ENCODE measurements around the gene GFI1B. TPM values are rescaled to one million over a fixed set of nuclear protein-coding genes. Genes with fewer than 3 reads are reported as not detected.

GFI1B gene
- total and polyA plus RNA-seq, 2 of the 13 experiments (the other 11 are each of a cell fraction or from before 2014, with no cell fraction given): 0.15 to 0.51 TPM

GRCh38 chr9:133004999-133005760 is 26.7 kb downstream of the GFI1B start:
- Histone ChIP-seq H3K27ac (ENCODE audit: extremely low read length, insufficient read depth, low read length) (no peak overlapping the region), H3K79me2 (ENCODE audit: insufficient read depth, low read length) (no peaks in the 10 kb centered on the region), H3K36me3 (replicated peaks in 1 of 2; ENCODE audit: control insufficient read depth in 1 of 2, insufficient read depth in 2 of 2, low read length in 2 of 2) (no peaks in the 10 kb centered on the region), H3K4me3 (replicated peaks in 1 of 3; ENCODE audit: insufficient read depth in 1 of 3, low read depth in 2 of 3, low read length in 3 of 3) (no peak overlapping the region), H3K4me2 (ENCODE audit: low read depth, low read length) (no peak overlapping the region), H3K27me3 (ENCODE audit: control insufficient read depth in 1 of 2, insufficient read depth in 2 of 2, low read length in 2 of 2) (peaks cover 10 to 39% of the 10 kb centered on the region in 2 experiments; a peak in 4 of 5 replicates), H3K9me3 (ENCODE audit: low read length) (no peaks in the 10 kb centered on the region), H3K9ac (ENCODE audit: insufficient read depth, low read depth, low read length) (no peak overlapping the region), H3K4me1 (ENCODE audit: insufficient read depth, low read length) (no peaks in the 10 kb centered on the region; the same call in 1 of the 2 replicates), H2AFZ (ENCODE audit: low read length) (no peak overlapping the region), H4K20me1 (ENCODE audit: insufficient read depth, low read length) (no peaks in the 10 kb centered on the region)
- intact Hi-C loops (cut with micrococcal nuclease; ENCODE audit: unreplicated experiment) (no loop called here), in situ Hi-C loops (cut with HindIII; ENCODE audit: extremely low pct_ligation_motif_present, low pct_unique_long_range_greater_than_20kb) (no loop called here)
- DNase-seq (ENCODE audit: low spot score) (no peak), FAIRE-seq (no peak), ATAC-seq (no peak)
- ChIA-PET POLR2A (no interaction called here), CTCF (ENCODE audit: low intra/inter-chr PET ratio, low total read pairs) (no interaction called here)
- no TSS peak for BruUV-seq (replicated peaks)
- TF ChIP-seq TAF1 (CRISPR knock-in tag; IDR thresholded peaks at IDR 0.05): no peak
- TF ChIP-seq BRF2 (CRISPR knock-in tag; IDR thresholded peaks at IDR 0.05): no peak
- no peak for TF ChIP-seq GABPB1 (CRISPR knock-in tag; IDR thresholded peaks at IDR 0.05)
- TF ChIP-seq HNRNPL (IDR thresholded peaks at IDR 0.05; ENCODE audit: low read depth, low read length): no peak
- TF ChIP-seq MTA3 (CRISPR knock-in tag; IDR thresholded peaks at IDR 0.05): no peak
- no peak for TF ChIP-seq RELA (CRISPR knock-in tag; IDR thresholded peaks at IDR 0.05)
- no peak for TF ChIP-seq MBD4 (IDR thresholded peaks at IDR 0.05; ENCODE audit: borderline replicate concordance, low read length)
- no peak for TF ChIP-seq NR2C2 (CRISPR knock-in tag; IDR thresholded peaks at IDR 0.05; ENCODE audit: borderline replicate concordance)
- no peak for TF ChIP-seq MIER3 (CRISPR knock-in tag; IDR thresholded peaks at IDR 0.05; ENCODE audit: borderline replicate concordance)
- TF ChIP-seq CBX5 (CRISPR knock-in tag; IDR thresholded peaks at IDR 0.05; ENCODE audit: borderline replicate concordance): no peak
- 62% methylated on average over 12 of the region's 14 CpGs for WGBS (ENCODE audit: low lambda C conversion rate)

Data from HepG2 (cell line).